ENCODE data around the gene ARPP21. TPM values are rescaled to one million over a fixed set of nuclear protein-coding genes. Genes with fewer than 3 reads are reported as not detected.

The ARPP21 gene
- total RNA-seq, 4 donors from 2014 or later: not detected

GRCh38 chr3:35641920-35642527, 2.7 kb downstream of the ARPP21 start:
- peaks cover 26% of the 10 kb centered on the region for H3K27me3 ChIP-seq

DNA sequence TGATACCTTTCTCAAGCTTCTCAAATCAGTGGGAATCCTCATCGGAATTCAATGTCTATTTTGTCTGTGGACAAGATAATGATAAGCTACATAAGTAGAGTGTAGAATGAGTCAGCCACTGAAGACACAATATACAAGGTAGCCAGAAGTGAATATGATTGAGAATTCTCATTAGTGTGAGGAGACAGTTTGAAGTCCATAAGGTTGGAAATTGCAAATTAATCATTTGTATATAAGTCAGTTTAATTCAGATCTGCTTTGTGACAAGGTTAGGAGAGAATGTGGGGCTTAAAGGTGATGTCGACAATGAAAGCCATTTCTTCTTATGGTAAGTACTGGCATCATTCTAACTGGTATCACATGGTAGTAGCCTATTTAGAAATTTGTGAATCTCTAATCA, 4.2 kb downstream of the ARPP21 start:
- H3K27ac ChIP-seq: no peak overlapping the region
- H3K4me1 ChIP-seq: peaks cover 11% of the 10 kb centered on the region
- H3K36me3 ChIP-seq: no peaks in the 10 kb centered on the region
- 86% methylated on average over 2 of the region's 2 CpGs for WGBS
- H3K9me3 ChIP-seq: no peaks in the 10 kb centered on the region
- H3K27me3 ChIP-seq: peaks cover 26% of the 10 kb centered on the region
- TF ChIP-seq POLR2A (IDR thresholded peaks at IDR 0.05): no peak
- no peak for TF ChIP-seq POLR2AphosphoS5 (IDR thresholded peaks at IDR 0.05)
- no peak for TF ChIP-seq CTCF (IDR thresholded peaks at IDR 0.05)
- TF ChIP-seq EP300 (IDR thresholded peaks at IDR 0.05): no peak
- H3K4me3 ChIP-seq: no peak overlapping the region
- no peak for DNase-seq (ENCODE audit: low spot score in 2 of 2)

More at GRCh38 chr3:35641920-35642527, 2.7 kb downstream of the ARPP21 start:
- H3K36me3 ChIP-seq: no peaks in the 10 kb centered on the region
- H3K9me3 ChIP-seq: no peaks in the 10 kb centered on the region
- H3K27ac ChIP-seq: no peak overlapping the region
- 82% methylated on average over 4 of the region's 4 CpGs for WGBS
- H3K4me3 ChIP-seq: no peak overlapping the region
- no peak for DNase-seq (ENCODE audit: low spot score in 2 of 2)
- peaks cover 11% of the 10 kb centered on the region for H3K4me1 ChIP-seq
- TF ChIP-seq POLR2A (IDR thresholded peaks at IDR 0.05) (no peak), POLR2AphosphoS5 (IDR thresholded peaks at IDR 0.05) (no peak), EP300 (IDR thresholded peaks at IDR 0.05) (no peak), CTCF (IDR thresholded peaks at IDR 0.05) (no peak)

- 82% methylated on average over 2 of the region's 2 CpGs for WGBS
Observed at GRCh38 chr3:35644451-35644850, 5.1 kb downstream of the ARPP21 start.

GRCh38 chr3:35645189-35645588, 5.9 kb downstream of the ARPP21 start:
- Histone ChIP-seq H3K36me3 (no peaks in the 10 kb centered on the region), H3K27me3 (peaks cover 9% of the 10 kb centered on the region), H3K27ac (no peak overlapping the region), H3K4me1 (no peaks in the 10 kb centered on the region), H3K4me3 (no peak overlapping the region), H3K9me3 (no peaks in the 10 kb centered on the region)
- 82% methylated on average over 2 of the region's 2 CpGs for WGBS
- DNase-seq (ENCODE audit: low spot score in 2 of 2): no peak
- TF ChIP-seq EP300 (IDR thresholded peaks at IDR 0.05) (no peak), CTCF (IDR thresholded peaks at IDR 0.05) (no peak), POLR2A (IDR thresholded peaks at IDR 0.05) (no peak), POLR2AphosphoS5 (IDR thresholded peaks at IDR 0.05) (no peak)

More at GRCh38 chr3:35644451-35644850, 5.1 kb downstream of the ARPP21 start:
- H3K27me3 ChIP-seq: peaks cover 16% of the 10 kb centered on the region
- H3K4me1 ChIP-seq: peaks cover 6% of the 10 kb centered on the region
- TF ChIP-seq EP300 (IDR thresholded peaks at IDR 0.05) (no peak), POLR2A (IDR thresholded peaks at IDR 0.05) (no peak), POLR2AphosphoS5 (IDR thresholded peaks at IDR 0.05) (no peak), CTCF (IDR thresholded peaks at IDR 0.05) (no peak)
- no peaks in the 10 kb centered on the region for H3K36me3 ChIP-seq
- no peaks in the 10 kb centered on the region for H3K9me3 ChIP-seq
- H3K27ac ChIP-seq: no peak overlapping the region
- no peak for DNase-seq (ENCODE audit: low spot score in 2 of 2)
- H3K4me3 ChIP-seq: no peak overlapping the region

GRCh38 chr3:35646081-35646480, 6.8 kb downstream of the ARPP21 start:
- no peak for DNase-seq (ENCODE audit: low spot score in 2 of 2)
- H3K27ac ChIP-seq: no peak overlapping the region
- no peaks in the 10 kb centered on the region for H3K9me3 ChIP-seq
- H3K4me3 ChIP-seq: no peak overlapping the region
- 70% methylated on average over 4 of the region's 4 CpGs for WGBS
- no peaks in the 10 kb centered on the region for H3K36me3 ChIP-seq
- H3K27me3 ChIP-seq: peaks cover 3% of the 10 kb centered on the region
- TF ChIP-seq EP300 (IDR thresholded peaks at IDR 0.05): no peak
- no peak for TF ChIP-seq CTCF (IDR thresholded peaks at IDR 0.05)
- TF ChIP-seq POLR2AphosphoS5 (IDR thresholded peaks at IDR 0.05): no peak
- TF ChIP-seq POLR2A (IDR thresholded peaks at IDR 0.05): no peak
- H3K4me1 ChIP-seq: no peaks in the 10 kb centered on the region

Measured in suprapubic skin (tissue), 4 donors.